ENCODE data around the gene C1orf141. TPM values are rescaled to one million over a fixed set of nuclear protein-coding genes. Genes with fewer than 3 reads are reported as not detected.

The C1orf141 gene
- total and polyA plus RNA-seq, 9 of the 15 experiments (the other 6 are each of a cell fraction or from before 2014, with no cell fraction given): not detected

GRCh38 chr1:67149179-67149770, 14.5 kb upstream of the C1orf141 start (continued):
- TF ChIP-seq DNMT1 (IDR thresholded peaks at IDR 0.05) (no peak), CREB1 (IDR thresholded peaks at IDR 0.05) (no peak), CREB1 (CRISPR knock-in tag; IDR thresholded peaks at IDR 0.05) (no peak), STAG1 (CRISPR knock-in tag; IDR thresholded peaks at IDR 0.05; ENCODE audit: borderline replicate concordance) (peak; percentile 8; the same call in 1 of the 2 replicates), ZBTB43 (CRISPR knock-in tag; IDR thresholded peaks at IDR 0.05) (no peak), RFX7 (CRISPR knock-in tag; IDR thresholded peaks at IDR 0.05) (no peak), SIN3A (IDR thresholded peaks at IDR 0.05; ENCODE audit: borderline replicate concordance in 2 of 2, control insufficient read depth in 1 of 2, low read depth in 2 of 2, low read length in 2 of 2) (no peak)
- TF ChIP-seq, protein P1, sequence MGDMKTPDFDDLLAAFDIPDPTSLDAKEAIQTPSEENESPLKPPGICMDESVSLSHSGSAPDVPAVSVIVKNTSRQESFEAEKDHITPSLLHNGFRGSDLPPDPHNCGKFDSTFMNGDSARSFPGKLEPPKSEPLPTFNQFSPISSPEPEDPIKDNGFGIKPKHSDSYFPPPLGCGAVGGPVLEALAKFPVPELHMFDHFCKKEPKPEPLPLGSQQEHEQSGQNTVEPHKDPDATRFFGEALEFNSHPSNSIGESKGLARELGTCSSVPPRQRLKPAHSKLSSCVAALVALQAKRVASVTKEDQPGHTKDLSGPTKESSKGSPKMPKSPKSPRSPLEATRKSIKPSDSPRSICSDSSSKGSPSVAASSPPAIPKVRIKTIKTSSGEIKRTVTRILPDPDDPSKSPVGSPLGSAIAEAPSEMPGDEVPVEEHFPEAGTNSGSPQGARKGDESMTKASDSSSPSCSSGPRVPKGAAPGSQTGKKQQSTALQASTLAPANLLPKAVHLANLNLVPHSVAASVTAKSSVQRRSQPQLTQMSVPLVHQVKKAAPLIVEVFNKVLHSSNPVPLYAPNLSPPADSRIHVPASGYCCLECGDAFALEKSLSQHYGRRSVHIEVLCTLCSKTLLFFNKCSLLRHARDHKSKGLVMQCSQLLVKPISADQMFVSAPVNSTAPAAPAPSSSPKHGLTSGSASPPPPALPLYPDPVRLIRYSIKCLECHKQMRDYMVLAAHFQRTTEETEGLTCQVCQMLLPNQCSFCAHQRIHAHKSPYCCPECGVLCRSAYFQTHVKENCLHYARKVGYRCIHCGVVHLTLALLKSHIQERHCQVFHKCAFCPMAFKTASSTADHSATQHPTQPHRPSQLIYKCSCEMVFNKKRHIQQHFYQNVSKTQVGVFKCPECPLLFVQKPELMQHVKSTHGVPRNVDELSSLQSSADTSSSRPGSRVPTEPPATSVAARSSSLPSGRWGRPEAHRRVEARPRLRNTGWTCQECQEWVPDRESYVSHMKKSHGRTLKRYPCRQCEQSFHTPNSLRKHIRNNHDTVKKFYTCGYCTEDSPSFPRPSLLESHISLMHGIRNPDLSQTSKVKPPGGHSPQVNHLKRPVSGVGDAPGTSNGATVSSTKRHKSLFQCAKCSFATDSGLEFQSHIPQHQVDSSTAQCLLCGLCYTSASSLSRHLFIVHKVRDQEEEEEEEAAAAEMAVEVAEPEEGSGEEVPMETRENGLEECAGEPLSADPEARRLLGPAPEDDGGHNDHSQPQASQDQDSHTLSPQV (IDR thresholded peaks at IDR 0.05): peak; percentile 41; the same call in 1 of the 2 replicates
